HEK293T (cell line): ENCODE measurements around the gene PLEKHM2.

Experiments used
- CTCF ChIA-PET: fragments of 350-600 bp; formaldehyde crosslinking; extraction: SDS; loops from one replicate; lab custom pipeline; 2021; ENCODE audit warnings: antibody characterized with exemption, inconsistent platforms; lab: Yijun Ruan, JAX
- POLR2A ChIA-PET: fragments of 350-600 bp; formaldehyde crosslinking; extraction: SDS; loops from one replicate; lab custom pipeline; 2020; ENCODE audit warnings: antibody characterized with exemption, inconsistent platforms; lab: Yijun Ruan, JAX
- DNase-seq: peaks from one replicate; pipeline ENCODE4 v3.0.0; 2012; ENCODE audit warnings: mixed read lengths; ENCODE audit errors: extremely low spot score
- ARNT ChIP-seq: fragments of 450-650 bp; IDR thresholded peaks from 2 replicates; pipeline ENCODE4 v1.6.1; 2017; ENCODE audit warnings: mild to moderate bottlenecking
- BHLHE40 ChIP-seq: fragments of 450-650 bp; IDR thresholded peaks from 2 replicates; pipeline ENCODE4 v1.6.1; 2016; ENCODE audit warnings: mild to moderate bottlenecking, moderate library complexity, borderline replicate concordance
- CTBP1 ChIP-seq: fragments of 450-650 bp; IDR thresholded peaks from 2 replicates; pipeline ENCODE4 v1.6.1; 2016; ENCODE audit warnings: borderline replicate concordance
- ELF4 ChIP-seq: fragments of 450-650 bp; IDR thresholded peaks from 2 replicates; pipeline ENCODE4 v1.6.1; 2017; ENCODE audit warnings: antibody characterized with exemption
- FOXA1 ChIP-seq: fragments of 450-650 bp; IDR thresholded peaks from 2 replicates; pipeline ENCODE4 v1.6.1; 2016; ENCODE audit warnings: mild to moderate bottlenecking
- FOXK2 ChIP-seq: fragments of 450-650 bp; IDR thresholded peaks from 2 replicates; pipeline ENCODE4 v1.6.1; 2016; ENCODE audit warnings: mild to moderate bottlenecking
- FOXM1 ChIP-seq: fragments of 450-650 bp; IDR thresholded peaks from 2 replicates; pipeline ENCODE4 v1.6.1; 2017; ENCODE audit warnings: mild to moderate bottlenecking, borderline replicate concordance
- HDGF ChIP-seq: fragments of 450-650 bp; IDR thresholded peaks from 2 replicates; pipeline ENCODE4 v1.6.1; 2017; ENCODE audit warnings: antibody characterized with exemption, borderline replicate concordance
- L3MBTL2 ChIP-seq: fragments of 450-650 bp; conservative IDR thresholded peaks from 2 replicates; pipeline ENCODE4 v1.6.1; 2016; ENCODE audit warnings: mild to moderate bottlenecking
- LEF1 ChIP-seq: fragments of 450-650 bp; IDR thresholded peaks from 2 replicates; pipeline ENCODE4 v1.6.1; 2017; ENCODE audit warnings: mild to moderate bottlenecking, borderline replicate concordance
- NFRKB ChIP-seq: fragments of 450-650 bp; IDR thresholded peaks from 2 replicates; pipeline ENCODE4 v1.6.1; 2016; ENCODE audit warnings: mild to moderate bottlenecking, moderate library complexity
- SP1 ChIP-seq: fragments of 450-650 bp; IDR thresholded peaks from 2 replicates; pipeline ENCODE4 v1.6.1; 2017
- SUZ12 ChIP-seq: fragments of 450-650 bp; IDR thresholded peaks from 2 replicates; pipeline ENCODE4 v1.6.1; 2016; ENCODE audit warnings: mild to moderate bottlenecking
- TARDBP ChIP-seq: fragments of 450-650 bp; IDR thresholded peaks from 2 replicates; pipeline ENCODE4 v1.6.1; 2016
- ZNF384 ChIP-seq: fragments of 450-650 bp; IDR thresholded peaks from 2 replicates; pipeline ENCODE4 v1.6.1; 2016
- TF ChIP-seq, protein P1 (sequence below): fragments of 450-650 bp; IDR thresholded peaks from 2 replicates; pipeline ENCODE4 v1.6.1; 2016

Gene PLEKHM2

DNA sequence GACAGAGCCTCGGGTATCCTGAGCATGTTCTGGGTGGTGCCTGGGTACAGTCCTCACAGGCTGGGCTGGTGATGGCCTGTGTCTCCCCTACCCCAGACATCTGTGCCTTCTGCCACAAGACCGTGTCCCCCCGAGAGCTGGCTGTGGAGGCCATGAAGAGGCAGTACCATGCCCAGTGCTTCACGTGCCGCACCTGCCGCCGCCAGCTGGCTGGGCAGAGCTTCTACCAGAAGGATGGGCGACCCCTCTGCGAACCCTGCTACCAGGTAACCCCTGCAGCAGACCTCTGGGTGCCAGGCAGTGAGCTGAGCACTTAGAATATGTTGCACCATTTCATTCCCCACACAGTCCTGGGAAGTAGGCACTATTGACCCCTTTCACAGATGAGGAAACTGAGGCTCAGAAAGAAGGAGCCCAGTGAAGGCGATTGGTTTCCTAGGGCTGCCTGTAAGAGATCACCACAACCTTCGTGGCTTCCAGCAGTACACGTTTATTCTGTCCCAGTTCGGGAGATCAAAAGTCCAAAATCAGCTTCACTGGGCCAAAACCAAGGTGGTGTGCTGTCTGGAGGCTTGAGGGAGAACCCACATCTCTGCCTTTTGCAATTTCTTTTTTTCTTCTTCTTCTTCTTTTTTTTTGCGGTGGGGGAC is 86.3 kb downstream of the PLEKHM2 start:
- no peak for DNase-seq
- ChIA-PET POLR2A (no interaction called here), CTCF (no interaction called here)
- no peak for TF ChIP-seq FOXK2
- TF ChIP-seq CTBP1 = no peak
- TF ChIP-seq NFRKB = no peak
- no peak for TF ChIP-seq FOXA1
- TF ChIP-seq L3MBTL2 = no peak
- no peak for TF ChIP-seq ARNT
- TF ChIP-seq TARDBP = no peak

DNA sequence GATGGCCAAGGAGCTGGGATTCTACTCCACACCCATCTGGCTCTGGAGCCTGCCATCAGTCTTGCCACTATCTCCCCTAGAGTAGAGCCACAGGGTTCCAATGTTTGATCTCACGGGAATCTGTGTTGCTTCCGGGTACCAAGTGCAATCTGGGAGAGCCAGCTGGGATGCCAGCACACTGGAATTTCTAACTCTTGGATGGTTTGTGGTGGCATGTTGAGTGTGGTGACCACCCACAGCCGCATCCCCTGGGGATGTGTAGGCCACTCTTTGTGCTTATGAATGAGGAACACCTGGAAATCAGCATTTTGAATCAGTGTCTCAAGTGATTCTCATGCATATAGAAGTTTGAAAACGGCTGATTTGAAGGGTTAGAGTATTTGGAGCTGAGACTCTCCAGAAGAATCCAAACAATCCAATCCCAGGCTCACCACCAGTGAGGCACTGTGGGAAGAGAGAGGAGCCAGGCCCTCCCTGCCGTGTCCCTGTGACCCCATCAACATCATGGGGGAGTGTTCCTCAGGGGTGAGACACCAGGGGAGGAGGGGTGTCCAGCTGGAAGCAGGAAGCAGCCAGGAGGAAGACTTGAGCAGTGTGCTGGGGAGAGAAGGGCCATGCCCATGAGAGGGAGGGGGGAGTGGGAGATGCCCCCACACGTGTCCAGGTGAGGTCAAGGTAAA is 87.9 kb downstream of the PLEKHM2 start:
- no peak for TF ChIP-seq HDGF
- no peak for TF ChIP-seq FOXK2
- TF ChIP-seq ARNT = no peak
- TF ChIP-seq FOXA1 = no peak
- TF ChIP-seq ELF4 = no peak
- DNase-seq = no peak
- ChIA-PET POLR2A (no interaction called here), CTCF (no interaction called here)

DNA sequence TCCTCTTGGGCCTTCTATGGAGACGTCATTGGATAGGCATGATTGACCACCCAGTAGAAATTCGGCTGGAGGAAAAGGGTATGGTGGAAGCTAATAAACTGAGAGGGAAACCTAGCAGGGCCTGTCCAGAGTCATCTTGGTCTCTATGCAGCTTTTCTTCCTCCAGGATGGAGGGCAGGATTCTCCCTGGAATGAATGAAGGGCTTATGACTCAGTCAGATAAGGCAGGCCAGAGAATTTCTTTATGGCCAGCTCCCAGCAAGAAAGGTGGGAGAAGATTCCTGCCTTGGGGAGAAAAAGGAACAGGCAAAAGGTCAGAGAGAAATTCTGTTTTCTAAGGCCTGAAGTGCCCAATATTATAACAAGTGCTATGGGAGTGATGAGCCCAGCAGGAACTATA is 91.6 kb downstream of the PLEKHM2 start:
- CTCF ChIA-PET = no interaction called here

DNA sequence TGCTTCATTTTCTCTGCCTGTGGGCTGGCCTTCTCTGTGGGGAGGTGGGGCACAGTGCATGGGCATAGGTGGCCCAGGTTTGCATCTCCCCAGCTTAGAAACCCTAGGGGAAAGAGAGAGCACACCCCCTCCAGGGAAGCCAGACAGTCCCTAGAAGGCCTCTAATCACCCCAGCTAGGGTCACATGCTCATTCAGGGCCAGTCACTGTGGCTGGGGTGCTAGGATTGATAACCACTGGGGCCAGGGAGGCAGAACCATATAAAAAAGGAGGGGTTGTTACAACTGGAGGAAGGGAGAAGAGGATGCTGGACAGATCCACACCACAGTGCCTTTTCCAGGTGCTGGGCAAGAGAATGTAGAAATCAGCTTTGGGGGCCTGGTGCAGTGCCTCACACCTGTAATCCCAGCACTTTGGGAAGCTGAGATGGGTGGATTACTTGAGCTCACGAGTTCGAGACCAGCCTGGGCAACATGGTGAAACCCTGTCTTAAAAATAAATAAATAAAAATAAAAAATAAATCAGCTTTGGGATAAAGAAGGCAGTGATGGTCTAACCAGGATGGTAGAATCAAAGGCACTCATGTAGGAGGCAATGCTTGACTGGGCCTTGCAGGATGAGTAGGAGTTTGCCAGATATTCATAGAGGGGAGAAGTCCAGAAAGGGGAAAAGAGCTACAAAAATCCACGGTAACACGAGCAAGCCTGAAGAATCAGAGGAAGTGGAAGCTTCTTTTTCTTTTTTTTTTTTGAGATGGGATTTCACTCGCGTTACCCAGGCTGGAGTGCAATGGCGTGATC is 94.0 kb downstream of the PLEKHM2 start:
- ChIA-PET POLR2A (no interaction called here), CTCF (no interaction called here)
- DNase-seq = no peak
- TF ChIP-seq ZNF384 (no peak), ARNT (no peak), FOXK2 (no peak), TARDBP (no peak), BHLHE40 (no peak), SUZ12 (no peak), NFRKB (no peak), HDGF (no peak), L3MBTL2 (no peak), ELF4 (no peak), FOXM1 (no peak), FOXA1 (no peak), SP1 (no peak), LEF1 (no peak), CTBP1 (no peak)
- TF ChIP-seq, protein P1, sequence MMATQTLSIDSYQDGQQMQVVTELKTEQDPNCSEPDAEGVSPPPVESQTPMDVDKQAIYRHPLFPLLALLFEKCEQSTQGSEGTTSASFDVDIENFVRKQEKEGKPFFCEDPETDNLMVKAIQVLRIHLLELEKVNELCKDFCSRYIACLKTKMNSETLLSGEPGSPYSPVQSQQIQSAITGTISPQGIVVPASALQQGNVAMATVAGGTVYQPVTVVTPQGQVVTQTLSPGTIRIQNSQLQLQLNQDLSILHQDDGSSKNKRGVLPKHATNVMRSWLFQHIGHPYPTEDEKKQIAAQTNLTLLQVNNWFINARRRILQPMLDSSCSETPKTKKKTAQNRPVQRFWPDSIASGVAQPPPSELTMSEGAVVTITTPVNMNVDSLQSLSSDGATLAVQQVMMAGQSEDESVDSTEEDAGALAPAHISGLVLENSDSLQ = no peak

More for the DNA sequence above, 91.6 kb downstream of the PLEKHM2 start:
- DNase-seq = no peak
- TF ChIP-seq ELF4 (no peak), SUZ12 (no peak), FOXM1 (no peak), CTBP1 (no peak), L3MBTL2 (no peak), NFRKB (no peak), FOXA1 (no peak), ZNF384 (no peak), ARNT (no peak), LEF1 (no peak), BHLHE40 (no peak)
- TF ChIP-seq, protein P1 = no peak
- POLR2A ChIA-PET = interaction anchor here (0.8 kb wide), 1 partner anchor 10 kb away, joined by 3 read pairs; no protein-coding TSS in a partner anchor
